Lower leg skin (tissue), 3 donors: ENCODE measurements around the gene CTBP2.

Experiments used
- CTCF ChIP-seq, 3 donors: fragments of 450-650 bp; IDR thresholded peaks; one replicate each; pipeline ENCODE4 v1.5.1; 2016; ENCODE audit warnings: antibody characterized with exemption in 3 of 3, mild to moderate bottlenecking in 3 of 3, moderate library complexity in 2 of 3
- POLR2A ChIP-seq, 2 donors: fragments of 450-650 bp; IDR thresholded peaks; one replicate each; pipeline ENCODE4 v1.6.1; 2016 to 2017; ENCODE audit warnings: antibody characterized with exemption in 2 of 2, mild to moderate bottlenecking in 1 of 2, moderate library complexity in 1 of 2

GRCh38 chr10:124977161-124977560, 183.2 kb downstream of the CTBP2 start:
- TF ChIP-seq CTCF (IDR thresholded peaks at IDR 0.05) (no peak), POLR2A (IDR thresholded peaks at IDR 0.05) (no peak)
